ENCODE measurements around the gene FPR3.

GRCh38 chr19:51809787-51810186 lies 14.8 kb downstream of the FPR3 start:
- TF ChIP-seq, protein P1, sequence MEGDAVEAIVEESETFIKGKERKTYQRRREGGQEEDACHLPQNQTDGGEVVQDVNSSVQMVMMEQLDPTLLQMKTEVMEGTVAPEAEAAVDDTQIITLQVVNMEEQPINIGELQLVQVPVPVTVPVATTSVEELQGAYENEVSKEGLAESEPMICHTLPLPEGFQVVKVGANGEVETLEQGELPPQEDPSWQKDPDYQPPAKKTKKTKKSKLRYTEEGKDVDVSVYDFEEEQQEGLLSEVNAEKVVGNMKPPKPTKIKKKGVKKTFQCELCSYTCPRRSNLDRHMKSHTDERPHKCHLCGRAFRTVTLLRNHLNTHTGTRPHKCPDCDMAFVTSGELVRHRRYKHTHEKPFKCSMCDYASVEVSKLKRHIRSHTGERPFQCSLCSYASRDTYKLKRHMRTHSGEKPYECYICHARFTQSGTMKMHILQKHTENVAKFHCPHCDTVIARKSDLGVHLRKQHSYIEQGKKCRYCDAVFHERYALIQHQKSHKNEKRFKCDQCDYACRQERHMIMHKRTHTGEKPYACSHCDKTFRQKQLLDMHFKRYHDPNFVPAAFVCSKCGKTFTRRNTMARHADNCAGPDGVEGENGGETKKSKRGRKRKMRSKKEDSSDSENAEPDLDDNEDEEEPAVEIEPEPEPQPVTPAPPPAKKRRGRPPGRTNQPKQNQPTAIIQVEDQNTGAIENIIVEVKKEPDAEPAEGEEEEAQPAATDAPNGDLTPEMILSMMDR (conservative IDR thresholded peaks at IDR 0.05; ENCODE audit: low read length) = no peak
- TF ChIP-seq EZH2phosphoT487 (IDR thresholded peaks at IDR 0.05; ENCODE audit: borderline replicate concordance, low read depth, low read length) = no peak

All from OCI-LY7 (cell line).